NCI-H1436 treated with DMSO at 0.1 percent for 48 hours (cell line): ENCODE measurements around the gene CTAGE15.
"Not testable (repeated sequence)": the region's sequence is repeated elsewhere in the genome, so short reads cannot be mapped to it uniquely, and the experiment has no call there.

ENCODE experiments used
- DNase-seq: peaks from one replicate; lab custom pipeline; 2025; lab: John Stamatoyannopoulos, UW

Gene CTAGE15, protein sequence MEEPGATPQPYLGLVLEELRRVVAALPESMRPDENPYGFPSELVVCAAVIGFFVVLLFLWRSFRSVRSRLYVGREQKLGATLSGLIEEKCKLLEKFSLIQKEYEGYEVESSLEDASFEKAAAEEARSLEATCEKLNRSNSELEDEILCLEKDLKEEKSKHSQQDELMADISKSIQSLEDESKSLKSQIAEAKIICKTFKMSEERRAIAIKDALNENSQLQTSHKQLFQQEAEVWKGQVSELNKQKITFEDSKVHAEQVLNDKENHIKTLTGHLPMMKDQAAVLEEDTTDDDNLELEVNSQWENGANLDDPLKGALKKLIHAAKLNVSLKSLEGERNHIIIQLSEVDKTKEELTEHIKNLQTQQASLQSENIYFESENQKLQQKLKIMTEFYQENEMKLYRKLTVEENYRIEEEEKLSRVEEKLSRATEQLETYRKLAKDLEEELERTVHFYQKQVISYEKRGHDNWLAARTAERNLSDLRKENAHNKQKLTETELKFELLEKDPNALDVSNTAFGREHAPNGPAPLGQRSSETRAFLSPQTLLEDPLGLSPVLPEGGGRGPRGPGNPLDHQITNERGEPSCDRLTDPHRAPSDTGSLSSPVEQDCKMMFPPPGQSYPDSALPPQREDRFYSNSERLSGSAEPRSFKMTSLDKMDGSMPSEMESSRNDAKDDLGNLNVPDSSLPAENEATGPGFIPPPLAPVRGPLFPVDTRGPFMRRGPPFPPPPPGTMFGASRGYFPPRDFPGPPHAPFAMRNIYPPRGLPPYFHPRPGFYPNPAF

GRCh38 chr7:143571501-143571900 lies at the start of gene CTAGE15:
TSS of gene CTAGE15 (plus strand) at chr7:143571801. CDS start at chr7:143571818, 17 bp downstream.
- not testable (repeated sequence) for DNase-seq

- DNase-seq: not testable (repeated sequence)
Measured at GRCh38 chr7:143522309-143522916, 49.2 kb upstream of the CTAGE15 start.

DNA sequence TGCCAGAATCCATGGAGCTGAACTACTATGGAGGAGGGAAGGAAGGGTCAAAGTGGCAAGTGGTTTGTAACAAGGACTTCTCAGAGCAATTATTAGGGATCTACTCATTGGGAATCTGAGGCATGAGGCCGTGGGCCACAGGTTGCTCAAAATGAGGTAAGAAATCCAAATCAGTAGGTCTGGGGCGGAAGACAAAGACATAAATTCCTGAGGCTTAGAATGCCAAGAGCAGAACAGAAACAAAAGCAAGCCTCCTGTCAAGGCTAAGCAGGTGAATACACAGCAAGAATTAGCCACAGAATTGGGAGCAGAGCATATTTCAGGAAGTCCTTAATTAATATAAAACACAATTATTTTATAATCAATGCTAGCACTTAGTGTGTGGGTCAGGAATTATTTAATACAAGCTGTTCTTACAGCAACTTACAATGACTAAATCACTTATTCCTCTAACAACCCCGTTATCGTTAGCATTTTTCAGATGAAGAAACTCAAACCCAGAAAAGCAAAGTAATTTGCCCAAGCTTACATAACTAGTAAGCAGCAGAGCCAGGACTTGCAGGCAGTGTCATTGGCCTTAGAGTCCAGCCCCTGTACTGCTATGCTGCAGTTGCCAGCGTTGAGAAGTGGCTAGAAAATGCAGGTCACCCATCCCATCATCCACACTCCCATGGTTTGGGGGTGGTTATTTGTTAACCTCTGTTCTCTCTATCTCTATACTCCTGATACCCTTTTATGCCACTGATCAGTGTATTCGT lies 40.3 kb upstream of the CTAGE15 start:
- not testable (repeated sequence) for DNase-seq

DNA sequence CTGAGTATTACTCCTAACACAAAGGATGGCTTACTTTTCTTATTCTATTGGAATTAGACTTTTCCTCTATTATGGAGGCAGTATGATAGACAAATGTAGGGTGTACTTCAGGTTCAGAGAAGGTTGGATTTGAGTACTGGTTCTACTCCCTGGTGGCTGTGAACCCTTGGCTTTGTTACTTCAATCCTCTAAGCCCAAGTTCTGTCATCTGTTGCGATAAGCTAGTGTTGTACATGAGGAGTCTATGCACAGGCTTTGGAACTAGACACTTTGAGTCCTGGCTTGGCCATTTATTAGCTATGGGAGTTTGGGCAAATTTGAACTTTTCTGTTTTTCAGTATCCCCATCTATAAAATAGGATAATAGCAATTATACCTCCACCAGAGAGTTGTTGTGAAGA lies 39.7 kb upstream of the CTAGE15 start:
- DNase-seq: not testable (repeated sequence)

DNA sequence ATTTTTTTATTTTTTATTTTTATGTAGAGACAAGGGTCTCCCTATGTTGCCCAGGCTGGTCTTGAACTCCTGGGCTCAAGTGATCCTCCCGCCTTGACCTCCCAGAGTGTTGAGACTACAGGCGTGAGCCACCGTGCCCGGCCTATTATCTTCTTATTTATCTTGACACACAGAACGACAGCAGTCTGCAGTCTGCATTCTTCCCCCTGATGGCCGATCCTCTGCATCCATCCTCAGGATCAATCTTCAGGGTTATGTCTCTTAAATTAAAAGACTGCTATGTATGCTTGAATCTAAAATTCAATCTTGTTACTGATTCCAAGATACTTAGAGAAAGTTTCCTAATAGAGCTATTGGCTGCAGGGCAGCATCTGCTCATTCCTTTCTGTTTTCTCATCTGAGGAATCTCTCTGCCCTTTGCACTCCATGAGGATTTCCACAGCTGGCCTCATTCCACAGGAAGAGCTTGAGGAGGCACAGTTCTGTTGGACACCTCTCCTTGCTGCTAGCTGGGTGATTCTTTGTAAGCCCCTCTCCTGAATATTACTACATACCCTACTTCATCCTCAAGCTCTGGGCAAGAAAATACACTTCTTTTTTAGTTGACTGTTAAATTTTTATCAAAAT lies 38.3 kb upstream of the CTAGE15 start:
- DNase-seq: not testable (repeated sequence)

GRCh38 chr7:143536443-143536842 lies 35.2 kb upstream of the CTAGE15 start:
- DNase-seq: not testable (repeated sequence)

DNA sequence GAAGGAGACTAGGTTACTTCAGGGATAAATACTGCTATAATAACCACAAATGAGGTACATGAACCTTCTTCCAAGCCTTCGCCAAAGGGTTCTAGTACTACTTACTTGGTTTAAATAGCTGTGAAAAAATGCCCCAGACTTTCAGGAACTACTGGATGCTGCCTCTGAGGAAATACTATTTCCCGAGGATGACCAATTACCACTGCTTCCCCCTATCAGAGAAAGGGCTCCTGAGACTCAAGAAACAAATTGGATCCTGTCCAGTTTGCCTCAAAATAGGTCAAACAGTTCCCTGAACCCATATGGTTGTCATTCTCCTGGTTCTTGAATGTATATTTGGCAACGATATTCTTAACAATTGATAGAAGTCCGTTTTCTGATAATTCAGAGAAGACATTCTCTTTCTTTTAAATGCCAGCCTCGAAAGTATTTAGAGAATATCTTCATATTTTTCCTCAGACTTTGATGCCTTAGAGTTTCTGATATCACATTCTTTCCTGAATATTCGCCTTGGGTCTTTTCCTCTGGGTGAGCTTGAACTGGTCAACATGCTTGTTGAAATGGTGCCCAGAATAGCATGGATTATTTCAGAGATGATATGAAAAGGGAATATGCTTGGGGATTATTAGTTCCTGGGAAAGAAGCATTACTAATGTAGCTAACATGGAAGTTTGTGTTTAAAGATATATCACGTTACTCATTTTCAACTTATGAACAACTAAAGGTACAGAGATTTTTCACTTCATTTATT lies 28.1 kb upstream of the CTAGE15 start:
- not testable (repeated sequence) for DNase-seq

DNA sequence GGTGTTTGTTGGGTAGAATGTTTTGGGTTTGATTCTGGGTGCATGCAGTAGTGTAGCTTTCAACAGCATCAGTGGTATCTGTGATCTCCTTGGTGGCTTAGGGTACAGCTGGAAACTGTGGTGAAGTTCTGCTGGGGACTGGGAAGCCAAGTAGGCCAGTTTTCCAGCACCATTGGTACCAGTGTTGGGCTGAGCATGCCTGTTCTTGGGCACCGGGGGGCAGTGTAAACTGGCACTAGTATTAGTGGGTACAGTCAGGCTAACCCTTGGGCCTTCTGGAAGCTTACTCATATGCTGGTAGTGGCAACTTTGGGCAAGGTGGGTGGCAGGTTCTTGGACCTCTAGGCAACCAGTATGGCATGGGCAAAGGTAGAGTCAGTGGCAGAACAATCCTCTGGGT lies 15.6 kb upstream of the CTAGE15 start:
- DNase-seq: not testable (repeated sequence)

DNA sequence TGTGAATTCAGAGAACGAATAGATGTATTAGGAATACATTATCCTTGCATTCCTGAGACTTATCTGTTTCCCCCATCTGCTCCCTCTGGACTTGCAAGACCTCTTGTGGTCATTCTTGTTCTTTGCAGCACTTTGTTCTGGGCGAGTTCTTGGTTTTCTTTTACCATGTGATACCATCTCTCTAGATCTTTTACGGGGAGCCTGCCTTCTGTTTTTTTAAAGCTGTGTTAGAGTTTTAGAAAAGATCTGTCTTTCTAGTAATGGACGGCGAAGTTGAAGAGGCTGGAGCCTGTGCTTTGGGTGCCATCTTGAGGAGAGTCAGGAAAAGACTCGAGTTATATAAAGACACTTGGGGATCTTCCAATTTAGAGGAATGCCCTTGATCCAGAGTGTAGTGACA lies 8.3 kb upstream of the CTAGE15 start:
- DNase-seq: not testable (repeated sequence)

DNA sequence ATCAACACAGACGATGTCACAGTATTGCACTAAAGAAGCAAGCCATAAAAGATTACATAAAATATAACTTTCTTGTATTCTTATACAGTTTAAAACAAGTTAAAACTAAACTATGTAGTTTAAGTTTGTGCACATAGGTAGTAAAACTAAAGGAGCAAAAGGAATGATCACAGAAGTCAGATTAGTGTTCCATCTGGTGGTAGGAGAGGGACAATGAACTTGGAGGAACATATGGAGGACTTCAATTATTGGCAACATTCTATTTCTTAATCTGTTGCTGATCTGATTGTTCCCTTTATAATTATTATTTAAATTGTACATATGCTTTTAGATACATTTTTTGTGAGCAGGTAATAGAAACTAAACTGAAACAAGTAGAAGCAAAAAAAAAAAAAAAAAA lies 5.6 kb upstream of the CTAGE15 start:
- not testable (repeated sequence) for DNase-seq

DNA sequence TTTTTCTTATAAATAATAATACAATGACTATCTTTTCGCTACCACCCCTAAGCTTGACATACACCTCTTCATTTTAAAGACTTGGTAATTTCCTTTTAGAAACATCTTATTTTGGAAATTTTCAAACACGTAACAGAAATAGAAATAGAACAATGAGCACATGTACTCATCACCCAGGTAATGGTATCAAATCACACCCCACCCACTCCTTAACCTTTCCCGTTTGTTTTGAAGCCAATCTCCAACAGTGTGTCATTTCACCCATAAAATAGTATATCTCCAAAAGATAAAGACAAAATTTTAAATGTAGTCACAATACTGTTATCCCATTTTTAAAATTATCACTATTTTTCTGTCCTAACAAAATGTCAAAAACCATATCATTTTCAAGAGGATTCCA lies 16.6 kb downstream of the CTAGE15 start:
- DNase-seq: not testable (repeated sequence)

DNA sequence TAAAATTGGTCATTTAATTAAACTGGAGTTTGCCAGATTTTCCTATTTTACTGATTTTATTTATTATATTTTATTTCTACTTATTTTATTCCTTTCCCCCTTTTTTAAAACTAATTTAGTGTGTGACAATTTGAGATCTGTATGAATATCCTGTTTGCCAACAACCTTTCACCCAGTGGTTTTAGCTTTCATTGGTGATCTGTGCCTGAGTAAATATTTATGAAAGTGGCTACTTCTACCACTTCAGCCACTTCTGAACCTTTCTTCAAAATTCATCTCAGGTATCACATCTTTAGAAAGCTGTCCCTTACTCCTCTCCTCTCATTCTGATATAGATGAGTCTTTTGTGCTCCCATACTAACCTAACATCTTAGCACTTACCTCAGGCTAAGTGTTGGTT lies 18.3 kb downstream of the CTAGE15 start:
- DNase-seq: not testable (repeated sequence)

- DNase-seq: not testable (repeated sequence)
Measured at GRCh38 chr7:143598086-143598485, 26.5 kb downstream of the CTAGE15 start.

GRCh38 chr7:143603549-143603948 lies 31.9 kb downstream of the CTAGE15 start:
- not testable (repeated sequence) for DNase-seq

DNA sequence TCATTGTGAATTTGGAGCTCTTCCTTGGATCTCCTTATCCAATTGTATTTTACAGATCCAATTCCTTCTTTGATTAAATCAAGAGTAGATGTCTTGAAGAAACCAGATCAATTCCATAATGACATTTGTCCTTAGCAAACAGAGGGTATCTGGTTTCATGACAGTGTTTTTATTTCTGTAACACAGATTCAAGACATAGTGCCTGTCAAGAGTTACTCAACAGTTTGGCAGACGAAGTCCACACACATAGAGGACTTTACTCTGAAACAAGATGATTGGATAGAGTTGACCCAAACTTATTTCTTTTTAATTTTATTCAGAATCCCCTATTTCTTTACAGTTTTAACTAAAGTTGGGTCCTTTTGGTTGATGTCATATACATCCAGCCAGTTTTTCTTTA lies 34.5 kb downstream of the CTAGE15 start:
- not testable (repeated sequence) for DNase-seq

DNA sequence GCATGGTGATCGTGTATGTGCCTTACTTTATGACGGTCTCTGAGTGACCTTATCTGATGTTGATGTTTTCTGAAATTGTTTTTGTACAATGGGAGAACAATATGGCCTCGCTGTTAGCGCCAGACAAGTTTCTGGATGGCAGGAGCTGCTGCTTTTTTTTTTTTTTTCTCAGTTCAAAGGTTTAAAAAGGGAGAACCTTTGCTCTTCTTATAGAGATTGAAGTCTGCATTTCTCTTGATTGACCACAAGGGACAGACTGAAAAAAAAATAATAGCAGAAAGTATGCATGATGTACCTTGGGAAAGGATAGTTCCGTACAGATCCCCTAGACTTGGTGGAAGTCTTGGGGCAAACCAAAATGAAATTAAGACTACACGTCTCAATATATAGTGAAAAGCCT lies 43.9 kb downstream of the CTAGE15 start:
- not testable (repeated sequence) for DNase-seq

DNA sequence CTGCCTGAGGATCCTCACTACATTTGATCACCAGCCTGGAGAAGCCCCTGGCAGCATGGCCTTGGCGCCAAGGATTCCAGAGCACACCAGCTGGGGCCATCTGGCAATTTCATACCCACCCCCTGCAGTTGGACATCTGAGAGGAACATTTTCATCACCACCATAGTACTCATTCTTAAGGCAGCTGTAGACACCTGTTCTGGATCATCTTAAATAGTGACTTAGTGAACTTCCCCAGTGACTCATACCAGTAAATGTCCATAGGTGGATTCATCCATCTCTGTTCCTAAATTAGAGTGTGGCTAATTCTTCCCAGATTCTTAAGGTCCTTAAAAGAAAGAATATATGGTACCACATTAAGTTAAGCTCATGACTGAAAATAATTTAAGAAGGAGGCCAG lies 45.6 kb downstream of the CTAGE15 start:
- DNase-seq: not testable (repeated sequence)

DNA sequence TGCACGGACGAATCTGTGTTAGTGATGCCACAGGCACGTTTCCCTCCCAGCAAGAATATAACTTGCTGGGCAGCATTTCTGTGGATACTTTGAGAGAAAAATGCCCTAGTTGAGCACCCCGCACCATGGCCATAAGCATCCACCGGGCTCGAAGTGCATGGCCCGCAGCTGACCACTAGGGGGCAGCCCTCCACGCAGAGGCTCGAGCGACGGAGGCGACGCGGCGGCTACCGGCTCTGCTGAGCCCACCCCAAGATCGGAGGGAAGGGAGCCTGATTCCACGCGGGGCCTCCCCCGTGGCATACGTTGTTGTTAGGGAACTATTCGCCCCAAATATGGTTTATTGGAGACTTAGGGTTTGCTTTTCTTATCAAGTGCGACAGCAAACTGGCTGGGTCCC lies 48.5 kb downstream of the CTAGE15 start:
- DNase-seq: not testable (repeated sequence)

DNA sequence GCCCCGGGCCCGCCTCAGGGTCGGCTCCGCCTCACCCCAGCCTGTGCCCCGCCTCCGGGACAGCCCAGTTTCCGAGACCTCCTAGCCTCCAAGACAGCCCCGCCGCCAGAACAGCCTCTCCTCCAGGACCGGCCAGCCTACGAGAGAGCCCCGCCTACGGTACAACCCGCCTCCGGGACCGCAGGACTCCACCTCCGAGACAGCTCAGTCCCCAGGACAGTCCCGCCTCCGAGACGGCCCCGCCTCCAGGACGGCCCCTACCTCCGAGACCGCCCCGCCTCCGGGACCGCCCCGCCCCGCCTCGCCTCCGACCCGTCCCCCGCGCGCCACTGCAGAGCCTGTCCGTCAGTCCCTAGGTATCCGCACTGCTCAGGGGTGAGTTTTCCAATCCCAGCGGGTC lies 49.0 kb downstream of the CTAGE15 start, which contains the start of gene TCAF2:
TSS of gene TCAF2 (plus strand) at position 329 of the 400 bp plus-strand sequence.
- DNase-seq: not testable (repeated sequence)

DNA sequence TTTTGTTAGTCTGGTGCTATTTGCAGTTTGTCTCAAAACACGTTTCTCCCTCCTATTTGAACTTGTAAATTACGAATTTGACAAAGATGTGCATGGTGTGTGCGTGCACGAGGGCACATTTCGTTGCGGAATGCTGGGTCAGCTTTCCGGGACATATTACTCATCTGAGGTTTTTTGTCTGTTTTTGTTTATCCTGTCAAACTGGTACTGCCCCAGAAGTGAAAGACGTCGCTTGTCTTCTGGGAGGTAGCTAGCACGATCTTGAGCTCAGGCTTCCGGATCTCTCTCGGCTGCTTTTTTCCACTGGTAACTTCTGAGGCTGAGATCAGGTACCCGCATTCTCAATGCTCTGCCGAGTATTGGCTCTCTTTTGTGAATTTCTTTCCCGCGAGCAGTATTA lies 49.6 kb downstream of the CTAGE15 start:
- DNase-seq: not testable (repeated sequence)
